ENCODE data around the gene ST3GAL5.

DNA sequence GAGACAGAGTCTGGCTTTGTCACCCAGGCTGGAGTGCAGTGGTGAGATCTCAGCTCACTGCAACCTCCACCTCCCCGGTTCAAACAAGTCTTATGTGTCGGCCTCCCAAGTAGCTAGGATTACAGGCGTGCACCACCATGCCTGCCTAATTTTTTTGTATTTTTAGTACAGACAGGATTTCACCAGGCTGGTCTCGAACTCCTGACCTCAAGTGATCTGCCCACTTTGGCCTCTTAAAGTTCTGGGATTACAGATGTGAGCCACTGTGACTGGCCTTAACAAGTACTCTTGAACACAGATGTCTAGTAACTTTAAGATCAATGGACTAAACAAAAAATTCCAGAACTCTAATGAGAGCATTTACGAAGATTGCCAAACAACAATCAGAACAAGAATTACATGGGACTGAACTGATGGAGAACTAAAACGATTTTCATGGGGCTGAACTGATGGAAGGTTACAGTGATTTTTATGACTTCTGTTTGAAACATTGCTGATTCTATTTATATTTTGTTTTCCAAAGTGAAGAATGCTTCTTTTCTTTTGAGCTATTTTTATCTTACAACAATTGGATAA is 46.5 kb upstream of the ST3GAL5 start:
- TF ChIP-seq, protein P1, sequence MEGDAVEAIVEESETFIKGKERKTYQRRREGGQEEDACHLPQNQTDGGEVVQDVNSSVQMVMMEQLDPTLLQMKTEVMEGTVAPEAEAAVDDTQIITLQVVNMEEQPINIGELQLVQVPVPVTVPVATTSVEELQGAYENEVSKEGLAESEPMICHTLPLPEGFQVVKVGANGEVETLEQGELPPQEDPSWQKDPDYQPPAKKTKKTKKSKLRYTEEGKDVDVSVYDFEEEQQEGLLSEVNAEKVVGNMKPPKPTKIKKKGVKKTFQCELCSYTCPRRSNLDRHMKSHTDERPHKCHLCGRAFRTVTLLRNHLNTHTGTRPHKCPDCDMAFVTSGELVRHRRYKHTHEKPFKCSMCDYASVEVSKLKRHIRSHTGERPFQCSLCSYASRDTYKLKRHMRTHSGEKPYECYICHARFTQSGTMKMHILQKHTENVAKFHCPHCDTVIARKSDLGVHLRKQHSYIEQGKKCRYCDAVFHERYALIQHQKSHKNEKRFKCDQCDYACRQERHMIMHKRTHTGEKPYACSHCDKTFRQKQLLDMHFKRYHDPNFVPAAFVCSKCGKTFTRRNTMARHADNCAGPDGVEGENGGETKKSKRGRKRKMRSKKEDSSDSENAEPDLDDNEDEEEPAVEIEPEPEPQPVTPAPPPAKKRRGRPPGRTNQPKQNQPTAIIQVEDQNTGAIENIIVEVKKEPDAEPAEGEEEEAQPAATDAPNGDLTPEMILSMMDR (IDR thresholded peaks at IDR 0.05) = no peak
- TF ChIP-seq POLR2A (IDR thresholded peaks at IDR 0.05) = no peak

Measured in adrenal gland (tissue), 5 donors.